ENCODE data around the gene LMTK3. TPM values are rescaled to one million over a fixed set of nuclear protein-coding genes. Genes with fewer than 3 reads are reported as not detected.

Gene LMTK3
- total RNA-seq, 1 experiment from 2014 or later, result 15.9 TPM

DNA sequence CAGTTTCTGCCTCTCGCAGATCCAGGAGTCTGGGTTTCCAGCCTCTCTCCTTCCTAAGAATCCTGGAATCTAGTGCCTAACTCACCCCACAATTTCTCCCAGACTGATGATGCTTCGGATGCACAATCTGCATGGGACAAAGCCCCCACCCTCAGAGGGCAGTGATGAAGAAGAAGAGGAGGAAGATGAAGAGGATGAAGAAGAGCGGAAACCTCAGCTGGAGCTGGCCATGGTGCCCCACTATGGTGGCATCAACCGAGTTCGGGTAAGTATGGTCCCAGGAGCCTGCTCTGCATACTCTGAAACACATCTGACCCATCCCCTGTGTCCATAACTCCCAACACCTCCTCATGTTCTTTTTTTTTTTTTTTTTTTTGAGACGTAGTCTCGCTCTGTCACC, 65.1 kb downstream of the LMTK3 start:
- no peak for DNase-seq (ENCODE audit: low spot score)
- TF ChIP-seq TCF7 (CRISPR knock-in tag; IDR thresholded peaks at IDR 0.05; ENCODE audit: low read depth) (no peak), NFYB (CRISPR knock-in tag; conservative IDR thresholded peaks at IDR 0.05; ENCODE audit: low read depth) (no peak), ATF1 (CRISPR knock-in tag; IDR thresholded peaks at IDR 0.05) (no peak), ZNF416 (CRISPR knock-in tag; IDR thresholded peaks at IDR 0.05) (no peak), SOX15 (CRISPR knock-in tag; IDR thresholded peaks at IDR 0.05) (no peak), RORB (CRISPR knock-in tag; IDR thresholded peaks at IDR 0.05) (no peak), MYBL2 (CRISPR knock-in tag; IDR thresholded peaks at IDR 0.05) (no peak), ZNF219 (CRISPR knock-in tag; IDR thresholded peaks at IDR 0.05; ENCODE audit: borderline replicate concordance) (no peak), FOXJ3 (CRISPR knock-in tag; IDR thresholded peaks at IDR 0.05; ENCODE audit: borderline replicate concordance) (no peak), NFATC4 (CRISPR knock-in tag; IDR thresholded peaks at IDR 0.05) (no peak)
- TF ChIP-seq, protein P1, sequence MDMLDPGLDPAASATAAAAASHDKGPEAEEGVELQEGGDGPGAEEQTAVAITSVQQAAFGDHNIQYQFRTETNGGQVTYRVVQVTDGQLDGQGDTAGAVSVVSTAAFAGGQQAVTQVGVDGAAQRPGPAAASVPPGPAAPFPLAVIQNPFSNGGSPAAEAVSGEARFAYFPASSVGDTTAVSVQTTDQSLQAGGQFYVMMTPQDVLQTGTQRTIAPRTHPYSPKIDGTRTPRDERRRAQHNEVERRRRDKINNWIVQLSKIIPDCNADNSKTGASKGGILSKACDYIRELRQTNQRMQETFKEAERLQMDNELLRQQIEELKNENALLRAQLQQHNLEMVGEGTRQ (CRISPR knock-in tag; IDR thresholded peaks at IDR 0.05), result no peak
- TF ChIP-seq, protein P2, sequence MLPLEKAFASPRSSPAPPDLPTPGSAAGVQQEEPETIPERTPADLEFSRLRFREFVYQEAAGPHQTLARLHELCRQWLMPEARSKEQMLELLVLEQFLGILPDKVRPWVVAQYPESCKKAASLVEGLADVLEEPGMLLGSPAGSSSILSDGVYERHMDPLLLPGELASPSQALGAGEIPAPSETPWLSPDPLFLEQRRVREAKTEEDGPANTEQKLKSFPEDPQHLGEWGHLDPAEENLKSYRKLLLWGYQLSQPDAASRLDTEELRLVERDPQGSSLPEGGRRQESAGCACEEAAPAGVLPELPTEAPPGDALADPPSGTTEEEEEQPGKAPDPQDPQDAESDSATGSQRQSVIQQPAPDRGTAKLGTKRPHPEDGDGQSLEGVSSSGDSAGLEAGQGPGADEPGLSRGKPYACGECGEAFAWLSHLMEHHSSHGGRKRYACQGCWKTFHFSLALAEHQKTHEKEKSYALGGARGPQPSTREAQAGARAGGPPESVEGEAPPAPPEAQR (CRISPR knock-in tag; IDR thresholded peaks at IDR 0.05), result no peak
- TF ChIP-seq, protein P3, sequence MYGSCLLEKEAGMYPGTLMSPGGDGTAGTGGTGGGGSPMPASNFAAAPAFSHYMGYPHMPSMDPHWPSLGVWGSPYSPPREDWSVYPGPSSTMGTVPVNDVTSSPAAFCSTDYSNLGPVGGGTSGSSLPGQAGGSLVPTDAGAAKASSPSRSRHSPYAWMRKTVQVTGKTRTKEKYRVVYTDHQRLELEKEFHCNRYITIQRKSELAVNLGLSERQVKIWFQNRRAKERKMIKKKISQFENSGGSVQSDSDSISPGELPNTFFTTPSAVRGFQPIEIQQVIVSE (CRISPR knock-in tag; IDR thresholded peaks at IDR 0.05; ENCODE audit: borderline replicate concordance), result no peak
- TF ChIP-seq, protein P4, sequence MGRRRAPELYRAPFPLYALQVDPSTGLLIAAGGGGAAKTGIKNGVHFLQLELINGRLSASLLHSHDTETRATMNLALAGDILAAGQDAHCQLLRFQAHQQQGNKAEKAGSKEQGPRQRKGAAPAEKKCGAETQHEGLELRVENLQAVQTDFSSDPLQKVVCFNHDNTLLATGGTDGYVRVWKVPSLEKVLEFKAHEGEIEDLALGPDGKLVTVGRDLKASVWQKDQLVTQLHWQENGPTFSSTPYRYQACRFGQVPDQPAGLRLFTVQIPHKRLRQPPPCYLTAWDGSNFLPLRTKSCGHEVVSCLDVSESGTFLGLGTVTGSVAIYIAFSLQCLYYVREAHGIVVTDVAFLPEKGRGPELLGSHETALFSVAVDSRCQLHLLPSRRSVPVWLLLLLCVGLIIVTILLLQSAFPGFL (CRISPR knock-in tag; IDR thresholded peaks at IDR 0.05; ENCODE audit: borderline replicate concordance), result no peak
- TF ChIP-seq, protein P5, sequence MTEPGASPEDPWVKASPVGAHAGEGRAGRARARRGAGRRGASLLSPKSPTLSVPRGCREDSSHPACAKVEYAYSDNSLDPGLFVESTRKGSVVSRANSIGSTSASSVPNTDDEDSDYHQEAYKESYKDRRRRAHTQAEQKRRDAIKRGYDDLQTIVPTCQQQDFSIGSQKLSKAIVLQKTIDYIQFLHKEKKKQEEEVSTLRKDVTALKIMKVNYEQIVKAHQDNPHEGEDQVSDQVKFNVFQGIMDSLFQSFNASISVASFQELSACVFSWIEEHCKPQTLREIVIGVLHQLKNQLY (CRISPR knock-in tag; IDR thresholded peaks at IDR 0.05), result no peak
- TF ChIP-seq, protein P6, sequence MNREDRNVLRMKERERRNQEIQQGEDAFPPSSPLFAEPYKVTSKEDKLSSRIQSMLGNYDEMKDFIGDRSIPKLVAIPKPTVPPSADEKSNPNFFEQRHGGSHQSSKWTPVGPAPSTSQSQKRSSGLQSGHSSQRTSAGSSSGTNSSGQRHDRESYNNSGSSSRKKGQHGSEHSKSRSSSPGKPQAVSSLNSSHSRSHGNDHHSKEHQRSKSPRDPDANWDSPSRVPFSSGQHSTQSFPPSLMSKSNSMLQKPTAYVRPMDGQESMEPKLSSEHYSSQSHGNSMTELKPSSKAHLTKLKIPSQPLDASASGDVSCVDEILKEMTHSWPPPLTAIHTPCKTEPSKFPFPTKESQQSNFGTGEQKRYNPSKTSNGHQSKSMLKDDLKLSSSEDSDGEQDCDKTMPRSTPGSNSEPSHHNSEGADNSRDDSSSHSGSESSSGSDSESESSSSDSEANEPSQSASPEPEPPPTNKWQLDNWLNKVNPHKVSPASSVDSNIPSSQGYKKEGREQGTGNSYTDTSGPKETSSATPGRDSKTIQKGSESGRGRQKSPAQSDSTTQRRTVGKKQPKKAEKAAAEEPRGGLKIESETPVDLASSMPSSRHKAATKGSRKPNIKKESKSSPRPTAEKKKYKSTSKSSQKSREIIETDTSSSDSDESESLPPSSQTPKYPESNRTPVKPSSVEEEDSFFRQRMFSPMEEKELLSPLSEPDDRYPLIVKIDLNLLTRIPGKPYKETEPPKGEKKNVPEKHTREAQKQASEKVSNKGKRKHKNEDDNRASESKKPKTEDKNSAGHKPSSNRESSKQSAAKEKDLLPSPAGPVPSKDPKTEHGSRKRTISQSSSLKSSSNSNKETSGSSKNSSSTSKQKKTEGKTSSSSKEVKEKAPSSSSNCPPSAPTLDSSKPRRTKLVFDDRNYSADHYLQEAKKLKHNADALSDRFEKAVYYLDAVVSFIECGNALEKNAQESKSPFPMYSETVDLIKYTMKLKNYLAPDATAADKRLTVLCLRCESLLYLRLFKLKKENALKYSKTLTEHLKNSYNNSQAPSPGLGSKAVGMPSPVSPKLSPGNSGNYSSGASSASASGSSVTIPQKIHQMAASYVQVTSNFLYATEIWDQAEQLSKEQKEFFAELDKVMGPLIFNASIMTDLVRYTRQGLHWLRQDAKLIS (CRISPR knock-in tag; IDR thresholded peaks at IDR 0.05; ENCODE audit: borderline replicate concordance), result no peak
- ChIA-PET POLR2A (interaction anchor here (1.0 to 1.5 kb wide), 3 partner anchors 45 to 55 kb away, joined by 4 read pairs; partner anchors contain the start of gene KDELR1), CTCF (interaction anchor here (0.6 to 4.3 kb wide), 10 partner anchors 12 to 138 kb away, joined by 3 to 41 read pairs (median 6); partner anchors contain the start of genes KDELR1, SYNGR4 and TMEM143)
- Mint-ChIP-seq H3K4me1 (peaks cover 18% of the 10 kb centered on the region), H3K27ac (peak overlapping the region; percentile 99), H3K27me3 (ENCODE audit: low read depth) (peaks cover 16% of the 10 kb centered on the region), H3K36me3 (peaks cover 43% of the 10 kb centered on the region), H3K4me3 (peak overlapping the region; percentile 93), H3K9me3 (no peaks in the 10 kb centered on the region)
- ATAC-seq, result no peak

Data from WTC11 (cell line).